GM20000 (cell line): ENCODE data around the gene RAMP3.

Experiments used
- DNase-seq: peaks from one replicate; pipeline ENCODE4 v3.0.0; 2012; ENCODE audit warnings: low spot score
- CTCF ChIP-seq: IDR thresholded peaks from 2 replicates; pipeline ENCODE4 v1.5.1; 2012; ENCODE audit warnings: mild to moderate bottlenecking, control low read depth; ENCODE audit errors: extremely low read depth, missing control alignments

Gene RAMP3

DNA sequence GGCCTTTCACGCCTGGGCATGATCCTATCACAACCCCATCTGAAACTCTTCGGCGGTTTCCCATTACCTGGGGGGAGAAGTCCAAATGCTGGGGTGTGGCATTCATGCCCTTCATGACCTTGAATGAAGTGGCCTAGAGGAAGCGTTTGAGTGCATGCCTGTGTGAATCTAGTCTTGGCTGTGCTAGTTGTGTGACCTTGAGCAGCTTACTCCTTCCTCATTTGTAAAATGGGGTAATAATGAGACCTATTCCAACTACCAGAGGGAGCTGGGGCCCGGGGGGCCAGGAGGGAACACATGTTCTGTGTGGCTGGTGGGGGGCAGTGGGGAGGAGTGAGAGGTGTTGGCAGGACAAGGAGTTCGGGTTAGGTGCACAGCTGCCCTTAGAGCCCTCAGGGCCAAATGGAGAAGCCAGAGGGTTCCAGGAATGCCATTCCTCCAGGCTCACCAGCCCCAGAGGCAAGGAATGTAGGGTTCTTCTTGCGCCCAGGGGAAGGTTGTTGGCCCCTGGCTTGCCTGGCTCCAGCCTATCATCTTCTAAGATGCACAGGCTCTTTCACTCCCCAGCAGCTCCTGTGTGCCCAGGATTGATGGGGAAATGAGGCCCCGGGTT is 24.8 kb upstream of the RAMP3 start:
- TF ChIP-seq CTCF = no peak

DNA sequence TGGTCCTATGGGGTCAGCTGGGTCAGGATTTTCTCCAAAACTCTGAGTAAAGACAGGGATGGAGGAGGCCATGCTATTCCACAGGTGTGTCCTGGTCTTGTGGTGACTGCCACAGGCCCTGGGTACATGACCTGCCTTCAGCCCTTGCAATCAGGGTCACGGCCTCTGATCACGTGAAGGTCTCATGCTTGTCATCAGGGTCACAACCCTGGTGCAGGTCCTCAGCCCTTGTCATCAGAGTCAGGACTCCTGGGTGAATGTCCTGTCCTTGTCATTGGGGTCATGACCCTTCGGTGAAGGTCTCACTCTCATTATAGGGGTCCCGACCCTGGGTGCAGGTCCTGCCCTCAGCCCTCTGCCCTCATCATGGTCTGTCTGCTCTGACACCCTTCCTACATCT is 24.2 kb upstream of the RAMP3 start:
- no peak for TF ChIP-seq CTCF
- no peak for DNase-seq

More for the DNA sequence above, 24.8 kb upstream of the RAMP3 start:
- no peak for DNase-seq

DNA sequence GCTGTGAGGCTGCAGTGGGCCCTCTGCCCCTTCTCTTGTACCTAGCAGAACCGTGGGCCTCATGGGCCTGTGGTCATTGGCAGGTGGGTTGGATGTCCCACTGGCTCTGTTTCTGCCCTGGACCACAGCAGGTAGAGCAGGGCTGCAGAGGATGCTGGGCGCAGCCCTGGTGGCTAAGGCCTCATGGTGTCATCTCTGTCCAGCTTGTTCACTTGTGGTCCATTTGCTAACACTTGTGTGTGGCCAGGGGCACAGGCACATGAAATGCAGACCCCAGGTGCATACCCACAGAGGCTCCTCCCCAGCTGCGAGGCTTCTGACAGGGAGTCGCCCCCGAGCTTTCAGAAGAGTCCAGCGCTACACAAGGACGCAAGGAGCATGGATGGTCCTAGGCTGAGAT is 23.7 kb upstream of the RAMP3 start:
- no peak for TF ChIP-seq CTCF
- DNase-seq = no peak

DNA sequence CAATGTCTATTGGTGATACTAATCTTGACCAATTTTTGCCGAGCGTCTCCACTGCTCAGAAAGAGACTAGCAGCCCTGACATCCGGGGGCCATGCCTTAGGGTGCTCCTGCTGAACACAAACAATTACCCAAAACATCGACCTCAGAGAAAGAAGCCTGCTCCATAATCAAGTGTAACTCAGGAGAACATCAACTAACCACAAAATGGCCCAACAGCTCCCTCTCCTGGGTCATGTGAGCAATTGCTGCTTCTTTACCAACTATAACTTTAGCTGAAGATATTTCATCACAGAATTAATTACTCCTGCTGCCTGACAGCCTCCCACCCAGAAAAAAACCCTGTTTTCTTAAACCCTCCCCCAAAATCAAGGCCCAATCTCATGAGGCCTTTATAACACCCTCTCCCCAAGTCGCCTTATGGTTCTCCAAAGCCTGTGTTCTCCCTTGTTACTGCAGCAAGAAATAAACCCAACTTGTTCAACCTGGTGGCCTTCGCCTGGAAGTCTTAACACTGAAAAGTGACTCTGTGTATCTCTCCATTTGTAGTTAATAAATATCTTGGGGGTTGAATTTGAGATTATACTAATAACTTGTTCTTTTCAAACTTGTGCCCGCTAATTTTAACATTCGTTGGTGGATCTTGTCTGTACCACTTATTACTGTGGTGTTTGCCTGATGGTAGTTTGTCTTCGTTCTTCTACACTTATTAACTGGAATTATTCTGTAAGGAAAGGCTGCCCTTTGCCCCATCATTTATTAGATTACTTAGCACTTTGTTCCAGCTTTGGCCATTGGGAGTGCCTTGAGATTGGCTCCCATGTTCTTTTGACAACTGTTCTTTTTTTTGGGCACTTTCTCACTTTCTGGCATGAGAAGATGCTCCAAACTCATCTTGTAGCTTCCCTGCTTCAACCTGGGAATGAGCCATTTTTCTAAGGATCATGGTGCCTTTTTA is 21.2 kb upstream of the RAMP3 start:
- peak; percentile 92 for TF ChIP-seq CTCF
- peak; percentile 87 for DNase-seq

- TF ChIP-seq CTCF = no peak
- no peak for DNase-seq
Observed at GRCh38 chr7:45138433-45139267, 18.9 kb upstream of the RAMP3 start.

- DNase-seq = no peak
Observed at GRCh38 chr7:45140827-45141226, 16.8 kb upstream of the RAMP3 start.

More at GRCh38 chr7:45140827-45141226, 16.8 kb upstream of the RAMP3 start:
- no peak for TF ChIP-seq CTCF
